NCI-H1105 treated with DMSO at 0.1 percent for 48 hours (cell line): ENCODE results near the gene ANTXR2.
A peak's percentile ranks its signal among the peaks of the same experiment; 100 is the strongest.
"Not testable (repeated sequence)": the region's sequence is repeated elsewhere in the genome, so short reads cannot be mapped to it uniquely, and the experiment has no call there.

Experiments used
- DNase-seq: peaks from one replicate; lab custom pipeline; 2025; lab: John Stamatoyannopoulos, UW

Gene ANTXR2

DNA sequence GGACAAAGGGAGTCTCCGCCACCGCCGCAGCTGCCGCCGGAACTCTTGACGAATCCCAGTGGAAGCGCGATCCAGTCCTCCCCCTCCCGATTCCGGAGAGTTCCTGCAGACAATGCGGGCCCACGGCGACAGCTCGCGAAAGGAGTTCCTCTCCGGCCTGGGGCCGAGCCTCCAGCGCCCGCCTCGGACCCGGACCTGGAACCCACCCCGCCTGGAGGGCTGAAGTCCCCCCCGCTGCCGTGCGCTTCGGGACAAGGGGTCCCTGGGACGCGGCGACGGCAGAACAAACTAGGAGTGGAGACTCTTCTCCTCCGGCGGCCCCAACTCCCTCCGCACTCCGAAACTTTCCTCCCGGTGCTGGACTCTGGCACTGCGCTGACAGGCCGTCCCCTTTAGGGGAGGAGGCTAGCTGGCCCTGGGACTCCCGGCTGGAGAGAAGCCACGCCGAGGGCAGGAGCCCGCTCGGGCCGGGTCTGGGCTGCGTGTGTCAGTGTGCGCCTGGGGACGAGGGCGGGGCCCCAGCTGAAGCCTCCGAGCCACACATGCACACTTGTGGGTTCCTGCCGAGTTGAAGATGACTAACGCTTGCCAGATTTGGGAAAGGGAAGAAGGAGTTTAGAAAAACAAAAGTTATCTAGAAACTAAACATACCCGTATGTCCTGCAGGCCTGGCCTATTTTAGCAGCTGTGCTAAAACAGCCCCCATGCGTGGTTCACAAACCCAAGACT lies at the start of gene ANTXR2:
Gene ANTXR2 (minus strand): TSS at position 486 of the 729 bp plus-strand sequence. CDS start 669 bp downstream, outside the sequence.
- peak; percentile 39 for DNase-seq

DNA sequence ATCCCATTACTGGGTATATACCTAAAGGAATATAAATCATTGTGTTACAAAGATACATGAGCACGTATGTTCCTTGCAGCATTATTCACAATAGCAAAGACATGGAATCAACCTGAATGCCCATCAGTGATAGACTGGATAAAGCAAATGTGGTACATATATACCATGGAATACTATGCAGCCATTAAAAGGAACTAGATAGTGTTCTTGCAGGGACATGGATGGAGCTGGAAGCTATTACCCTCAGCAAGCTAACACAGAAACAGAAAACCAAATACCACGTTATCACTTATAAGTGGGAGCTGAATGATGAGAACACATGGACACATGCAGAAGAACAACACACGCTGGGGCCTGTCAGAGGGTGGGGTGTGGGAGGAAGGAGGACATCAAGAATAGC lies 48.8 kb upstream of the ANTXR2 start:
- DNase-seq: not testable (repeated sequence)

DNA sequence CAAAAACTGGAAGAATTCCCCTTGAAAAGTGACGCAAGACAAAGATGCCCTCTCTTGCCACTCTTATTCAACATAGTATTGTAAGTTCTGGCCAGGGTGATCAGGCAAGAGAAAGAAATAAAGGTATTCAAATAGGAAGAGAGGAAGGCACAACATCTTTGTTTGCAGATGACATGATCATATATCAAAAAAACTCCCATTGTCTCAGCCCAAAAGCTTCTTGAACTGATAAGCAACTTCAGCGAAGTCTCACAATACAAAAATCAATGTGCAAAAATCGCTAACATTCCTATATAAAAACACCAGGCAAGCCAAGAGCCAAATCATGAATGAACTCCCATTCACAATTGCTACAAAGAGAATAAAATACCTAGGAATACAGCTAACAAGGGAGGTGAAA lies 46.6 kb upstream of the ANTXR2 start:
- not testable (repeated sequence) for DNase-seq

DNA sequence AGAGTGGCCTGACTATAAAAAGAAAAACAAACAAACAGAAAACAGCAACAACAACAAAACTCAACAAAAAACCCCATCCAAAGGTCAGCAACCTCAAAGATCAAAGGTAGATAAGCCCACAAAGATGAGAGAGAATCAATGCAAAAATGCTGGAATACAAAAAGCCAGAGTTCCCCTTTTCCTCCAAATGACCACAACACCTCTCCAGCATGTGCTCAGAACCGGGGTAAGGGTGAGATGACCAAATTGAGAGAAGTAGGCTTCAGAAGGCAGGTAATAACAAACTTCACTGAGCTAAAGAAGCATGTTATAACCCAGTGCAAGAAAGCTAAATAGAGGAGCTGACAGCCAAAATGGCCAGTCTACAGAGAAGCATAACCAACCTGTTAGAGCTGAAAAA lies 43.5 kb upstream of the ANTXR2 start:
- no peak for DNase-seq

DNA sequence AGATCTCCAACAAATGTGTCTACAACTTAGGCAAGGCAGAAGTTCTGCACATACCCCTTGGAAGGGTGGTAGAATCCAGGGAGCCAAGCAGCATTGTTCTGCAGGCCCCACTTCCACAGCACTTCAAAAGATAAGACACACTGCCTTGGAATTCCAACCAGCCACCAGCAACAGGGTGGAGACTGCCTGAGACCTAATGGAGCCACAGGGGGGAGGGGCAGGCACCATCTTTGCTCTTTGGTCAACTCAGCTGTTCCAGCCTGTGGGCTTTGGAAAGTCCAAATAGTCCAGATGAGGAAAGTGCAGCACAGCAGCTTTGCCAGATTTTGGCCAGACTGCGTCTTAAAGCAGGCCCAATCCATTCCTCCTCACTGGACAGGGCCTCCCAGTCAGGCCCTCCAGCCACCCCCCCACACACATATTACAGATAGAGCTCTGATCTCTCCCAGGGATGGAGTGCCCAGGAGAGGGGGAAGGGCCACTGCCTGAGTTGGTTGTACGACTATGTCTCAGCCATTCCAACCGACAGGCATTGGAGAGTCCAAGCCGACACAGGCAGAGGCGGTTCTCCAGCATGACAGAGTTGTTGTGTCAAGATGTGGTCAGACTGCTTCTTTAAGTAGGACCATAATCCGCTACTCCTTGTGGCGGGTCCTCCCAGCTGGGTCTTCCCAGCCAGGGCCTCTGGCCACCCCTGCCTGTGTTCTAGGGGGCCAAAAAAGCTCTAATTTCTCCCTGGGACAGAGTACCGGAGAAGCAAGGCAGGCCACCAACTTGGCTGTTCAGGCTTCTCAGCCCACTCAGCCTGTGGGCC lies 42.5 kb upstream of the ANTXR2 start:
- DNase-seq: no peak

DNA sequence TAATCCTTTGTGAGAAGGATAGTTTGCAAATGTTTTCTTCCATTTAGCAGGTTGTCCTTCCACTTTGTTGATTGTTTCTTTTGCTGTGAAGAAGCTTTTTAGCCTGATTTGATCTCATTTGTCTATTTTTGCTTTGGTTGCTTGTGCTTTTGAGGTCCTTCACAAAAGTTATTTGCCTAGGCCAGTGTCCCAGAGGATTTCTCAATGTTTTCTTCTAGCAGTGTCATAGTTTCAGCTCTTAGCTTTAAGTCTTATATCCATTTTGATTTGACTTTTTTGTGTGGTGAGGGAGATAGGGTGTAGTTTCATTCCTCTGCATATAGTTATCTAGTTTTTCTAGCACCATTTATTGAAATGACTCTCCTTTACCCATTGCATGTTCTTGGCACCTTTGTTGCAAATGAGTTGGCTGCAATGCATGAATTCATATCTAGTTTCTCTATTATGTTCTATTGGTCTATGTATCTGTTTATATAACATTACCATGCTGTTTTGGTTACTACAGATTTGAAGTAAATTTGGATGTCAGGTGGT lies 41.8 kb upstream of the ANTXR2 start:
- DNase-seq: no peak

DNA sequence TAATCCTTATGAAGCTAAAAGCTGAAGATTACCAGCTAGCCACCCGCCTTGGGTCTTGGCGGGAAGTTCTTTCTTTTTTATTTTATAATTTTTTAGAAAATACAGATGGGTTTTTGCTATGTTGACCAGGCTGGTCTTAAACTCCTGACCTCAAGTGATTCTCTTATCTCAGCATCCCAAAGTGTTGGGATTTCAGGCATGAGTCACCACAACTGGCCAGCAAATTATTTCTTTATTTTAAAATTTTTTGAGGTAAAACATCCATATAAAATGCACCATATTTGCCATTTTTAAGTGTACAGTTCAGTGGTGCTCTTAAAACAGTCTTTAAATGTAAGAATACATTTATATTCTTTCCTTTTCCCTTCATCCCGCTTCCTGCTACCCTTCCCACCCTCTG lies 40.6 kb upstream of the ANTXR2 start:
- no peak for DNase-seq

DNA sequence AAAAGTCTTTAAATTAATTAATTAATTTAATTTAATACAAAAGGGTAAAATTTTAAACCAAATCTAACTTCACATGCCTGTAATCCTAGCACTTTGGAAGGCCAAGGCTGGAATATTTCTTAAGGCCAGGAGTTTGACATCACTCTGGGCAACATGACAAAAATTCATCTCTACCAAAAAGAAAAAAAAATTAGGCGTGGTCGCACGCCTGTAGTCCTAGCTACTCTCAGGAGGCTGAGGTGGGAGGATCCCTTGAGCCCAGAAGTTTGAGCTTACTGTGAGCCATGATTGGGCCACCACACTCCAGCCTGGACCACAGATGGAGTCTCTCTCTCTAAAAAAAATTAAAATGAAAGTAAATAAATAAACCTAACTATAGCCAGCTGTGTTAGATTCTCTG lies 39.2 kb upstream of the ANTXR2 start:
- no peak for DNase-seq

DNA sequence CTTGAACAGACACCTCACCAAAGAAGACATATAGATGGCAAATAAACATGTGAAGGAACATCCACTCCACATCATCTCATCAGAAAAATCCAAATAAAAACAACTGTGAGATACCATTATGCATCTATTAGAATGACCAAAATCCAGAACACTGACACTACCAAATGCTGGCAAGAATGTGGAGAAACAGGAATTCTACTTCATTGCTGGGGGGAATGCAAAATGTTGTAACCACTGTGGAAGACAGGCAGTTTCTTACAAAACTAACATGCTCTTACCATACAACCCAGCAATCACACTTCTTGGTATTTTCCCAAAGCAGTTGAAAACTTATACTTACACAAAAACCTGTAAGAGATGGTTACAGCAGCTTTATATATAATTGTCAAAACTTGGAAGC lies 38.2 kb upstream of the ANTXR2 start:
- no peak for DNase-seq

DNA sequence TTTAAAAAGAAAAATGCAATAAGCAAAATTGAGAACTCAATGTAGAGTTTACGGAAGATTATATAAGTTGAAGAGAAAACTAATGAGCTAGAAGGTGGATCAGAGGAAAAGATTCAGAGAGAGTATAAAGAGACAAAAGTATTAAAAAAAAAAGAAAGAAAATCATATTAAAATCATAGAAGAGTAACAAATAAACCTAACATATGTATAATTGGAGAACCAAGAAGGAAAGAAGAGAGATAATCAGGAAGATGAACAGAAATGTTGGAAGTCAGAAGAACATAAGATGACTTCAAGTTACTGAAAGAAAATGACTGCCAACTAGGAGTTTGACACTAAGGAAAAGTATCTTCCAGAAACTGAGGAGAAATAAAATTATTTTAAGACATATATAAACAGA lies 34.3 kb upstream of the ANTXR2 start:
- DNase-seq: no peak

DNA sequence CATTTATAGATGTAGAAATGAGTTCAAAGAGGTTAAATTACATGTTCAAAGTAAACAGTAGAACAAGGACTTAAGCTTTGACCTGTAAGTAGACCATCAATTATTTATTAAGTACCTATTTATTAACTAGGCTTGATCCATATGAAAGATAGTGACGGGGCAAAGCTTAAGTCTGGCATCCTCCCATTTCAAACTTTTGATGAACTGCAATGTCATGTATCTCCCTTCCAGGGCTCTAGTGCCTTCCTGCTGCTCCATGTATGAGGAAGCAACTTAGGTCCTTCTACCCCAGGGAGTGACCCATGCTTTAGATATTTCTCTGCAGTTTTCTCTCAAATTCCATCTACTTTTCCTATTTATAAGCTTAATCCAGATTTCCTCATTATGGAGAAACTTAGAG lies 31.9 kb upstream of the ANTXR2 start:
- no peak for DNase-seq

DNA sequence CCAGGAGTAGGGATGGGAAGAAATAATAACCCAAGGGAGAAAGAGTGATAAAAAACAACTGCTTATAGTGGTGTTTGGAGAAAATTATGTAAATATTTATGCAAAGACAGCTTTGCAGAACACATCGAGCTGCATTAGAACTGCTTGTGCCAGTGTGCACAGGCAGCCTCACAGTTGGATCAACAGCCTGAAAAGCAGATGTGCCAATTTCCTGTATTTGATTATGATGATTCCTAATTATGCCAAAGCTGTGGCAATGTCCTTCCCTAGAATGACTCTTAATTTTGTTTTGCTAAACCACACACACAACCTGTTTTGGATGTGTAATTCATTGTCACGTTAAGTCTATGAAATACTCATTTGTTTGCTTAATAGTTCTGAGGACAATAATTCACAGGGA lies 30.6 kb upstream of the ANTXR2 start:
- DNase-seq: no peak

DNA sequence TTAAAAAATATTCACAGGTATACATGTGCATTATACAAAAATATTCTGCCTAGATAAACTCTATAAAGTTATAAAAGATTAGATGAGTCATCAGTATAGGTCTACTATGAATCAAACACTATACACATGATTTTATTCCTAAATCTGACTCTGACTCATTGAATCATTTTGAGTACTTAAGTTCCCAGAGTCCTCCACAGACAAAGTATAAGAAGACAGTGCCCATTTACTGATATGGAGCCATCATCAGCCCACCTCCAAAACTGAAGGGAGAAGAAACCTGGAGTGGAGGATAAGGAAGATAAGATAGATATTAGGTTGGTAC lies 28.7 kb upstream of the ANTXR2 start:
- no peak for DNase-seq

DNA sequence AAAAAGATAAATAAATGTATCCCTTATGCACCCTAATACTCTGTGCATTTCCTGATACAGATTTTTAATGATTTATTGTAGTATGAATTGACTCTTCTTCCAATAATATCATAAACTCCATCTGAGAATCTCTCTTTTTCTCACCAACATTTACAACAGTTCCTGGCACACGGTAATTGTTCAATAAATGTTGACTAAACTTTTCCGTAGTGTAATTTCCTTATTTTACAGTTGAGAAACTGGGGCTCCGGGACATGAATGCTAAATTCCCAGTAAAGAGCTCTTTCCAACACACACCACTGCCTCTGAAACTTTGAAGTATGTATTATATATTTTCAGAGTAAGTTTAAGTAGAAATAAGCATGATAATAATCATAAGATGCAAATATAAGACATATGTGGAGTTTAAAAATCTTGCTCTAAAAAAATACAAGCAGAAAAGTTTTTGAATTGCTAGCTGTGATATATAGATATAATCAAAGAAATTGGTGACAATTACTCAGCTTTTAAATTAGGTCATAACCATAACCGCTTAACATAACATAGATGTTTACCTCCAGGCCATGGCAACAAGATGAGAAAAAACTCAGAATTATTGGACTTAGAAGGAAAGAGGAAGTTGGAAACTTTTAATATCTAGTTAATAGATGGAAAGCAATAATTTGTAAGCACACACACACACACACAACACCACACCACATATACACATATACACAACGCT lies 28.2 kb upstream of the ANTXR2 start:
- no peak for DNase-seq

DNA sequence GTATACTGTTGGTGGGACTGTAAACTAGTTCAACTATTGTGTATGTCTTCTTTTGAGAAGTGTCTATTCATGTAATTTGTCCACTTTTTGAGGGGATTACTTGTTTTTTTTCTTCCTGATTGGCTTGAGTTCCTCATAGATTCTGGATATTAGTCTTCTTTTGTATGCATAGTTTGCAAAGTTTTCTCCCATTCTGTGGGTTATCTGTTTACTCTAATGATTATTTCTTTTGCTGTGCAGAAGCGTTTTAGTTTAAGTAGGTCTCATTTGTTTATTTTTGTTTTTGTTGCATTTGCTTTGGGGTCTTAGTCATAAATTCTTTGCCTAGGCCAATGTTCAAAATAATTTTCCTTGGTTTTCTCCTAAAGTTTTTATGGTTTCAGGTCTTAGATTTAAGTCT lies 26.6 kb upstream of the ANTXR2 start:
- DNase-seq: no peak

DNA sequence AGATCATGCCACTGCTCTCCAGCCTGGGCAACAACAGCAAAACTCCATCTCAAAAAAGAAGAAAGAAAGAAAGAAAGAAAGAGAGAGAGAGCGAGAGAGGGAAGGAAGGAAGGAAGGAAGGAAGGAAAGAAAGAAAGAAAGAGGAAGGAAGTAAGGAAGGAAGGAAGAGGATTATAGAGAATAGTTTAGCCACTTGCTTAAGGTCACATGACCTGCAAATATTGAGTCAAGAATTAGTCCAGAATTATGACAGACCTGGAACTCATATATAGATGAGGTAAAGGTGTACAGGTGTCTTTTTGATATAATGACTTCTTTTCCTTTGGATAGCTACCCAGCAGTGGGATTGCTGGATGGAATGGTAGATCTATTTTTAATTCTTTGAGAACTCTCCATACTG lies 25.6 kb upstream of the ANTXR2 start:
- no peak for DNase-seq

DNA sequence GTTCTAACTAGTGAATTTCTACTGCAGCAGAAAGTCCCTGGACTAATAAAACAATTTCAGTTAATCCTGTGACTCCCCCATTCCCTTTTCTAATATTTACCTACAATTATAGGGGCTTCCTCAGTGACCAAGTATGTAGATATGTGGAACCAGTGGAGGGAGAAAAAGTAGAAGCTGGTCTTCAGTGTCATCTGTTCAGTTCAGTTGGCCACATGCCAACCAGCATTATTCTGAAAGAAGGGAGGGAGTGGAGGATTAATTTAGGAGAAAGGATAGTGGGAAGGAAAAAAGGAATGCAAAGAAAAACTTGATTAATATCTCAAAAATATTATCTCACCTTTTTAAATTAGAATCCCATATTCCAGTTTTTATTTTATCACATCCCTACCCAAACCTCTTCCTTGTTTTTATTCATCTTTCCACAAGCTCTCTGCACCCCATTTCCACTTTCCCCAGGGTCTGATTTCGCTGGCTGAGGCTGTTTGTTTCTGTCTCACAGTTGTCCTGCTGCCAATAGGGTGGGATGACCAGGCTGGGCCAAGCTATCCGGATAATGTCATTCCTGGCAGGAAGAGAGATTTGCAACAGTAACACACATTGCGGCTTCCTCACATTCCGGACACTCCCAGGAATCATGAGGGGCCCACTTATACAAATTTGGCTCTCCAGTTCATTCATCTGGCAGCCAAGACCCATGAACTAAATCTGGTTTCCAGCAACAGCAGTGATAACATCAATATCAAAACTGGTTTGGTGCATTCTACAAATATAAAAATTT lies 24.6 kb upstream of the ANTXR2 start:
- DNase-seq: no peak

DNA sequence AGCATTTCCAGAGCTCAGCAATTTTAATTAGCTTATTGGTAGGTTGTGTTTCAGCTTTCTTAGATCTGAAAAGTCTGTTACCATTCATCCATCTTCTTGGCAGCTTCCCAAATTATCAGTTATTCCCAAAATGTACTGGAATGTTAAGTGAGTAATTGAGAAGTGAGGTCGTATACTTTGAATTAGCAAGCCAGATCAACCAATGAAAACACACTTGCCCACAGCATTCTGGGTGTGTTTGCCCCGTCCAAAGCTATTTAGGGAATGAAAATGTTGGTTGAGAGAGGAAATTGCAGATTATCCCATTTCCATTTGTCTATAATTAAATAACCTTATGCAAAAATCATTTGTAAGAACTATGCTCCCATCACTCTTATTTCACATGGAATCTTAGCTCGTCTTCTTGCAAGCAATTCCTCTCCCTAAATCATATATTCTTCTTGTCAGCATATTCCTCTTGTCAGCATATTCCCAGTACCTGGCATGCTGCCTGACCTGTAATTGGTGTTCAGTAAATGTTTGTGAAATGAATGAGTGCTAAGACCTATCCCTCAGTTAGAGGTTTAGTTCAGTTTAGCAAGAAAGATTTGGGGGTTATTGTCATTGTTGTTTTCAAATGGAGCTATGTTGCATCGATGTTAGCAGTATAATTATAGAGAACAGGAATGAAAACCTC lies 23.3 kb upstream of the ANTXR2 start:
- no peak for DNase-seq

DNA sequence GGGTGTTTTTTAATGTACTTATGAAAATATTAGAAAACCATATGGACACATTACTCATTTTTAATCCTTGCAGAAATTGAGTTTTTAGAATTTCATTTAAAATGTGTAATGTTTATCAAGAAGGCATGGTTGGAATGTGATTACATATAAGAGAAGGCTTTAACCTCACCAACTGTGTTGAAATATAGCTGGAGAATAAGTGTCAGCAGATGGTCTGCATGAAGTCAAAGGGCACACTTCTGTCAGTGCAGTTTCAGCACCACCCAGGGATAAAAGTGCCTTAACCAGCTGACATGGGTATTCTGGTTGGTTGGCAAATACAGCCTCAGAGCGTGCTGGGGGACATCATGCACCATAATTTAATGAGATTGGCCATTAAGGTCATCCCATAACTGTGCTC lies 21.2 kb upstream of the ANTXR2 start:
- no peak for DNase-seq

DNA sequence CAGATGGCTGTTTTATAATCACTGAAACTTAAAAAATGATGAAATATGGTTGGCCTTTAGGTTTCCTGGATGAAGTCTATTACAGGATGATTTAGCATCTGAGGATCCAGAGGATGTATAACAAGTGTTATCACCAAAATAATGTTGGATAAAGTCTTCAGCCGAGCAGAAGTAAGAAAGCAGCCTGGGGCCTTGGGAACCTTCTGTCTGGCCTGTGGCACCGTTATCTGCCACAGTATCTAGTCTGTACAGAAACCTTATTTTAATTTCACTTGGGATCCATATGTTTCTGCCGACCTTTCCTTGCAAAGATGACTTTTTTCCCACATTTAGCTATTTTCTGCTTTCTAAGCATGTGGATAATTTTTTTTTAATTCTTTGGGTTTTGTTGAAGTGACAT lies 20.5 kb upstream of the ANTXR2 start:
- no peak for DNase-seq

DNA sequence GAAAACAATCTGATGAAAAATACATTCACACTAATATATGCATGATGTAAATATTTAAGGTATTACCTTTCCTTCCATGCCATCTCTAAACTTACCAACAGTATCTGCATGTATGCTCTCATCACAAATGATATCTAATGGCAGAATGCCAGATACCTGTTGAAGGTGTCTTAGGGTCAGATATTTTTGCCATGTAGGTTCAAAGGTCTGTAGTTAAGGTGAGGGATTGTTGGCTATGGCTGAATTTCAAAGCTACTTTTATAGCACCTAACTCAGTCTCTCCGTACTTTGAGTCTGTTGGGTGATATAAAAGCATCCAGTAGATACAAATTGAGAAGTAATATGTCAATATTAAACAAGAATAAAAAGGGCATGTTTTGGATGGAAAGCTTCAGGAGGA lies 19.8 kb upstream of the ANTXR2 start:
- DNase-seq: no peak
